HG02884 (cell line): ENCODE results near the gene KRTAP19-3.
"Not testable (repeated sequence)": the region's sequence is repeated elsewhere in the genome, so short reads cannot be mapped to it uniquely, and the experiment has no call there.

ENCODE experiments used
- ATAC-seq: cut with Tn5 transposase; IDR thresholded peaks from one replicate; pipeline ENCODE4 v1.9.1; 2021; ENCODE audit warnings: mild to moderate bottlenecking, moderate library complexity; ENCODE audit not compliant: unreplicated experiment

Gene KRTAP19-3

DNA sequence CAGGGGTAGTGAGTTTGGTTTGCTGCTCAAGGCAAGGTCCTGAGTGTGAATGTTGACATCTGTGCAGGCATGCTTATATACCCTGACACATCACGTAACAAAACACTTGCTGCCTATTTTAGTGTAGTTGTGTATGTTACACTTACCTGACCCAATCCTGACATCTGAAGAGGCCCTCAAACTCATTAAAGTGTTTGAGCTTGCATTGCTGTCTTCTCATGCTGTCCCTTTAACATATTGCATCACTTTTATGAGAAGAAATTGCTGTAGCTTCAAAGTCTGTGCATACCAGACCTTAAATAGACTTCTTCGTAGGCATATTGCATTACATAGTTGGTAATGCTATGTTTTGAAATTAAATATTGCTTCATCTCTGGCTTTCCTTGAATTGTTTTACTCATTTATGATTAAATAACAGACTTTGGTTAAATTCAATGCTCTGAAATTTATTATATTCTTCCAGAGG is at the start of gene KRTAP19-3:
TSS of gene KRTAP19-3 (minus strand) at position 51 of the 466 bp plus-strand sequence. CDS start 56 bp downstream, outside the sequence.
- no peak for ATAC-seq

DNA sequence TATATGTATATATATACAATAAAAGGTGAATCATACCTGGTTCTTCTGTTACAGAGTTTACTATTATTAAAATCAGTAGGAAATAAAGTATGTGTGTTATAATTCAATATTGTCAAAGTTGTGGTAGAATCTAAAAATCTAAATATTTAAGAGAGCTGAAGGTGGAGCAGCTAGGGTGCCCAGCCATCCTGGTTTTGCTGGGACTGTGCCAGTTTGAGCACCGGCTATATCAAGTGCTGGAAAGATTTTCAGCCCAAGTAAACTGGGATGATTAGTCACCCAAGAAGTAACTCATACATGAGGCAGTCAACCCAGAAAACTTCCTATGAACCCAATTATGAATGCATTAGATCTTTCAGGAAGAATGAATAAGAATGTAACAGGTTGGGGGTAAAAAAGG is 27.1 kb upstream of the KRTAP19-3 start:
- no peak for ATAC-seq

GRCh38 chr21:30515681-30516080 is 23.9 kb upstream of the KRTAP19-3 start:
- no peak for ATAC-seq

DNA sequence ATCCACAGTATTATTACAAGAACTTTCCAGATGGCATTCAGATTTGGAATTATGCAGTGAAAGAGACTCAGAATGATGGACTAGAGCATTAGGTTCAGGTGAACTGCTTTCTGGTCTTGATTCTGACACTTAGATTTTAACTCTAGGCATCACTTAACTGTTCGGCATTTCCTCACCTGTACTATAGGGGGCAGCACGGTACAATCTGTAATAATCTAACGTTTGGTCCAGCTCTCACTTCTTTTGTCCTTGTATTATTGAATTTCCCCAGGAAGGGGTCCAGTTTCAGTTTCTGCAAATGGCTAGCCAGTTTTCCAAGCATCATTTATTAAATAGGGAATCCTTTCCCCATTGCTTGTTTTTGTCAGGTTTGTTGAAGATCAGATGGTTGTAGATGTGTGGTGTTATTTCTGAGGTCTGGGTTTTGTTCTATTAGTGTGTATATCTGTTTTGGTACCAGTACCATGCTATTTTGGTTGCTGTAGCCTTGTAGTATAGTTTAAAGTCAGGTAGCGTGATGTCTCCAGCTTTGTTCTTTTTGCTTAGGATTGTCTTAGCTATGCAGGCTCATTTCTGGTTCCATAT is 13.9 kb upstream of the KRTAP19-3 start:
- ATAC-seq = not testable (repeated sequence)

DNA sequence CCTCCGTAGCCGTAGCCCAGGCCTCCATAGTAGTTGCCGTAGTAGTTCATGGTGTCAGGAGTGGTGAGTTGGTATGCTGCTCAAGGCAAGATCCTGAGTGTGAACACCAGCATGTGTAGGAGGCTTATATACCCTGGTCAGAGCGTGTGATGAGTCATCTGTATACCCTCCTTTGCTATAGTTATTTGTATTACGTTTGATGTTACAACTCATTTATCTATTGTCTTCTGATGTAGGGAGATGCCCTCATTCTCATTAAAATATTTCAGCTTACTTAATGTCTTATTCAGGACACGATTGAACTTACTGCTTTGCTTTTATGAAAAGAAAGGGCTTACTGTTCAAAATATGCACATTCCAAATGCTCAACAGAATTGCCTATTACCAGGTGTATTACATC is 10.2 kb upstream of the KRTAP19-3 start, which contains the start of gene KRTAP19-5:
TSS of gene KRTAP19-5 (minus strand) at position 101 of the 400 bp plus-strand sequence. CDS start at position 50, 51 bp downstream.
- ATAC-seq = no peak

DNA sequence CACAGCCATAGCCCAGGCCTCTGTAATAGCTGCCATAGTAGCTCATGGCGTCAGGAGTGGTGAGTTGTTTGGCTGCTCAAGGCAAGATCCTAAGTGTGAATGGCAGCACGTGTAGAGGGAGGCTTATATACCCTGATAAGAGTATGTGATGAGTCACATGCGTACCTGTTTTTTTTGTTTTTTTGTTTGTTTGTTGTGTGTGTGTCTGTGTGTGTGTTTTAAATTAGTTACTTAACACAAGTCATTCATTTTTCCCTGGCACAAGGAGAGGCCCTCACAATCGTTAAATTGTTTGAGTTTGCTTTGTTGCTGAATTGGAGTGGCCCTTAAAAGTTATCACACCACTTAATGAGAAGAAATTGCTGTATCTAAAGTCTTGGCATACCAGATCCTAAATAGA is 5.3 kb upstream of the KRTAP19-3 start, which contains the start of gene KRTAP19-4:
TSS of gene KRTAP19-4 (minus strand) at position 101 of the 400 bp plus-strand sequence. CDS start at position 46, 55 bp downstream.
- no peak for ATAC-seq

DNA sequence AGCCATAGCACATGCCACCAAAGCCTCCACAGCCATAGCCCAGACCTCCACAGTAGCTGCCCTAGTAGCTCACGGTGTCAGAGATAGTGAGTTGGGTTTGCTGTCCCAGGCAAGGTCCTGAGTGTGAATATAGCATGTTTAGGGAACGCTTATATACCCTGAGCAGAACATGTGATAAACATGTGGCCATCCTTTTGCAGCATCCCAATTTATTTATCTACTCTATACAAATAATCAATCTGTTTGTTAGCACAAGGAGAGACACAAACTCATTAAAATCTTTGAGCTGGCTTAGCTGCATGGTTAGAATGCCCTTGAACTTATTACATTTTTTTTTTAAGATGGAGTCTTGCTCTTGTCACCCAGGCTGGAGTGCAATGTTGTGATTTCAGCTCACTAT is 4.5 kb downstream of the KRTAP19-3 start, which contains the start of gene KRTAP19-2:
TSS of gene KRTAP19-2 (minus strand) at position 101 of the 400 bp plus-strand sequence. CDS start at position 13, 88 bp downstream.
- no peak for ATAC-seq

DNA sequence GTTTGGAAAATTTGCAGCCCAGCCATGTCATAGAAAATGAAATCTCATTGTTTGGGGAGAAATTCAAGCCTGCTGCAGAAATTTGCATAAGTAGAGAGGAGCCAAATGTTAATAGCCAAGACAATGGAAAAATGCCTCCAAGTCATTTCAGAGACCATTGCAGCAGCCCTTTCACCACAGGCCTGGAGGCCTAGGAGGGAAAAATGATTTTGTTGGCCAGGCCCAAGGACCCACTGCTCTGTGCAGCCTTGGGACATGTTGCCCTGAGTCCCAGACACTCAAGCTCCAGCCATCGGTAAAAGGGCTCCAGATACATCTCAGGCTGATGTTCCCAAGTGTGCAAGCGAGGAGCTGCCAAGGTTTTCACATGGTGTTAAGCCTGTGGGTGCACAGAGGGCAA is 5.6 kb downstream of the KRTAP19-3 start:
- ATAC-seq = no peak

DNA sequence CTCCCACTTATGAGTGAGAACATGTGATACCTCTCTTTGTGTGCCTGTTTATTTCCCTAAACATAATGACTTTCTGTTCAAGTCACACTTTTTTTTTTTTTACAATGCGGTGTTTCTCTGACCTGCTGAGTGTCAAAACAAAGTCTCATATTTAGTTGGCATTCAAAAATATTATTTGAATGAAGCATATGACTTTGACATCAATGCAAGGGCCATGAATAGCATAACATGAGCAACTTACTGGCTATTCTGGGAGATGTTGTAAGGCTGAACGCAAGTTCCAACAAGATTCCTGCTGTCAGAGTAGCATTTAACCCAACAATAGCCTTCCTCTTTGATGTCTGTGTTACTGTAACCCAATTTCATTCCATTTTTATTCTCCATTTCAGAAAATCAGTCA is 9.7 kb downstream of the KRTAP19-3 start:
- ATAC-seq = no peak

- no peak for ATAC-seq
Measured at GRCh38 chr21:30480145-30480544, 11.7 kb downstream of the KRTAP19-3 start, which contains the start of gene KRTAP19-1. Gene KRTAP19-1, minus strand, starts transcription at chr21:30480367. Its CDS starts 50 bp downstream, at chr21:30480317.

DNA sequence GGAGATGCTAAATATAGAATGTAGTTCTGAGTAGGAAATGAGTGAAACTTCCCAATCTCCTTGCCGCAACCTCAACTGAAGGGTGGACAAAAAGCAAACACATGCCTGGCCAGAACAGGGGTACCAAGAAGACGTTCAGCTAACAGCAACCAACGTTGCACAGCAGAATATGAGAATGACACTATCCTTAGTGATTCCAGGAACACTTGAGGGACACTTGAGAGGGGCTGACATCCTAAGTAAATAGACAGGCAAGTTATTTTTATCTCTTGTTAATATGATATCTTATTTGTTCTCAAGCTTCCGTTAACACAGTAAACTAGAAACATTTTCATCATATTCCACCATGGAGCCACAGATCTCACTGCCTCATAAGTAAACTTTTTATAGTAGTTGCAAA is 12.6 kb downstream of the KRTAP19-3 start:
- no peak for ATAC-seq

- ATAC-seq = no peak
Measured at GRCh38 chr21:30478004-30478403, 13.8 kb downstream of the KRTAP19-3 start.

DNA sequence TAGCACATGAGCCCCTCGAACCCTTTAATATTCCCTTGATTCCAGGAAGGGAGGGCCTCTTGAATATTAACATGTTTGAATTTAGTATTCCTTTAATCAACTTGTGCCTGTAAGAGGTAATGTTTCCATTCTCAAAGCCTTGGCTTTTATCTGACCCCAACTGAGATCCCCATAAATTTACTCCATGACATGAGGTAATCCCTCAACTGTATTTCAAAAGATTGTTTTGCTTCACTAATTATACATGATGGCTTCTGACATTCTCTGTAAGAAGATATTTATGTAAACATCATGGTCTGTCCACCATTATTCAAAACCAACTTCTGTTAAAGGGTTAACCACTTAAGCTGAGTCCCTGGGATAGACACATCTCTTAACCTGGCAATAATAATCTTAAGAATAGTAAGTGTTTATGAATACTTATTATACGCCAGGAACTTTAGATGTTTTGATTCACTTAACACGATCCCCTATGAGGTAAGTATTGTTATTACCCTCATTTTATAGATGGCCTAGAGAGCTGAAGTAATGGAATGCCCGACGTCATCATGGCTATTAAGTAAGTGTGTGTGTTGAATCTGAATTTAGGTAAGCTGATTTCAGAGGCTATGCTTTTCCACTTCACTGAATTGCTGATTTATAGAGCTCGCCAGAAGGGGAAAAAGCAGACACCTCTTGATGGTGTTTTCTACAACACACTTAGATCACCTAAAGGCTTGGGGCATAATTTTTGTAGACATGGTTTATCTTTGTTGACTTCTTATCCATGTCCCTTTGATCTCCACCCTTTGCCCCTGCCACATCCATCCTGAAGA is 22.7 kb downstream of the KRTAP19-3 start:
- ATAC-seq = no peak

- no peak for ATAC-seq
Measured at GRCh38 chr21:30463713-30464112, 28.1 kb downstream of the KRTAP19-3 start.

DNA sequence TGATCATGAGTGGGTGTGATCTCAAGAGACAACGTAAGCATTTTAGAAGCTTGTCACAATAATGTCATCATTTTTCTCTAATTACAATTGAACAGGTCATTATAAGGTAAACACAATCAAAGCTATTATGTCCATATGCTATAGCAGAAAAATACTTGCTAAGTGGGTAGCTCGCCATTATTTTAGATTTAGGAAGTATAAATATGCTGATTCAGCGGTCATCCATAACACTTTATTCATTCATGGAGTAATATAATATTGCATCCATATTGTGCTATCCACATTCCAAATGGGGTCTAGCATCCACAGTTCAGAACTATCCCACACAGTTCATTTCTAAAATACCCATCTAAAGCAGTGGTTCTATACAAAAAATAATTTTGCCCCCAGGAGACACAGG is 43.3 kb downstream of the KRTAP19-3 start:
- ATAC-seq = no peak

GRCh38 chr21:30447056-30447455 is 44.8 kb downstream of the KRTAP19-3 start:
- ATAC-seq = no peak

- no peak for ATAC-seq
Measured at GRCh38 chr21:30444204-30444603, 47.6 kb downstream of the KRTAP19-3 start.

GRCh38 chr21:30443226-30443625 is 48.6 kb downstream of the KRTAP19-3 start:
- ATAC-seq = no peak
